H1 (cell line): ENCODE results near the gene BASP1. TPM values are rescaled to one million over a fixed set of nuclear protein-coding genes. Genes with fewer than 3 reads are reported as not detected.

Experiments used
- CTCF ChIA-PET: fragments of 300-600 bp; sonication (Branson Sonifier 250); formaldehyde crosslinking; loops from one replicate; lab custom pipeline; 2021; ENCODE audit not compliant: partially characterized antibody; lab: Charles Lee
- POLR2A ChIA-PET: fragments of 300-600 bp; sonication (Branson Sonifier 250); formaldehyde crosslinking; loops from one replicate; lab custom pipeline; 2021; ENCODE audit warnings: inconsistent platforms; ENCODE audit not compliant: partially characterized antibody; lab: Charles Lee
- DNase-seq, 2 experiments: peaks; one replicate each; pipeline versions ENCODE4 v3.0.0 to v3.0.0-alpha.2; 2010 to 2022; ENCODE audit warnings: low spot score in 2 of 2, low read depth in 1 of 2, mixed read lengths in 1 of 2
- FAIRE-seq: peaks from 2 replicates; lab custom pipeline; 2011; peaks lifted over from hg19 to GRCh38; lab: Jason Lieb, UNC
- H2AFZ ChIP-seq: 2 replicates; pipeline ENCODE4 v1.8.1; 2012; ENCODE audit warnings: low read length, inconsistent platforms
- H2AK5ac ChIP-seq: 2 replicates; pipeline ENCODE4 v1.6.1; 2013; ENCODE audit warnings: low read depth, low read length
- H2BK120ac ChIP-seq: replicated peaks from 2 replicates; pipeline ENCODE3; 2013; ENCODE audit warnings: low read depth, low read length, inconsistent platforms
- H2BK12ac ChIP-seq: 2 replicates; pipeline ENCODE4 v1.6.1; 2013; ENCODE audit warnings: low read depth, low read length
- H2BK15ac ChIP-seq: 2 replicates; pipeline ENCODE4 v1.6.1; 2013; ENCODE audit warnings: low read length
- H2BK20ac ChIP-seq: 2 replicates; pipeline ENCODE4 v1.6.1; 2013; ENCODE audit warnings: low read length
- H2BK5ac ChIP-seq: 2 replicates; pipeline ENCODE4 v1.6.1; 2013; ENCODE audit warnings: low read depth, low read length
- H3K14ac ChIP-seq: 2 replicates; pipeline ENCODE4 v1.6.1; 2013; ENCODE audit warnings: inconsistent platforms; ENCODE audit not compliant: insufficient read length
- H3K18ac ChIP-seq: 2 replicates; pipeline ENCODE4 v1.6.1; 2013; ENCODE audit warnings: low read length; ENCODE audit errors: extremely low read depth
- H3K23ac ChIP-seq: 2 replicates; pipeline ENCODE4 v1.6.1; 2013; ENCODE audit warnings: inconsistent platforms; ENCODE audit not compliant: insufficient read length
- H3K23me2 ChIP-seq: 2 replicates; pipeline ENCODE4 v1.6.1; 2013; ENCODE audit warnings: low read depth, low read length
- H3K27ac ChIP-seq: 2 replicates; pipeline ENCODE4 v1.6.1; 2011; ENCODE audit warnings: low read depth, low read length, inconsistent platforms
- H3K27me3 ChIP-seq, 4 experiments: replicated peaks in 1 of 4; 1 replicate in 1 of 4; 2 replicates in 3 of 4; pipeline versions ENCODE4 v1.6.1 to v1.8.1; 2011 to 2013; ENCODE audit warnings: low read length in 3 of 4, mild to moderate bottlenecking in 3 of 4, inconsistent platforms in 2 of 4, mixed read lengths in 2 of 4, moderate library complexity in 1 of 4; ENCODE audit not compliant: control insufficient read depth in 3 of 4, insufficient read depth in 3 of 4; ENCODE audit errors: extremely low read depth in 1 of 4
- H3K36me3 ChIP-seq, 4 experiments: 2 replicates each; pipeline versions ENCODE4 v1.6.1 to v1.8.1; 2011 to 2013; ENCODE audit warnings: mild to moderate bottlenecking in 4 of 4, low read length in 3 of 4, moderate library complexity in 2 of 4, control low read depth in 1 of 4, inconsistent platforms in 1 of 4; ENCODE audit not compliant: insufficient read depth in 4 of 4, control insufficient read depth in 2 of 4
- H3K4ac ChIP-seq: replicated peaks from 2 replicates; pipeline ENCODE3; 2013; ENCODE audit warnings: low read length, low read depth, mixed read lengths, inconsistent platforms; ENCODE audit not compliant: insufficient read length
- H3K4me1 ChIP-seq, 4 experiments: replicated peaks in 1 of 4; 1 replicate in 1 of 4; 2 replicates in 3 of 4; pipeline versions ENCODE4 v1.6.1 to v1.8.1; 2011 to 2013; ENCODE audit warnings: low read length in 3 of 4, inconsistent platforms in 2 of 4, mixed read lengths in 1 of 4; ENCODE audit not compliant: insufficient read depth in 4 of 4, control insufficient read depth in 3 of 4
- H3K4me2 ChIP-seq, 2 experiments: 2 replicates each; pipeline versions ENCODE4 v1.6.1 to v1.8.1; 2011 to 2013; ENCODE audit warnings: low read depth in 2 of 2, low read length in 2 of 2, control low read depth in 1 of 2, inconsistent platforms in 1 of 2, mild to moderate bottlenecking in 1 of 2; ENCODE audit not compliant: insufficient read depth in 1 of 2
- H3K4me3 ChIP-seq, 4 experiments: fragments of 200-600, 300-600 bp in 1 of 4; sonication (generic), shearing (Covaris generic), sonication (Bioruptor Twin) in 1 of 4; 2 replicates each; pipeline versions ENCODE4 v1.5.1 to v1.8.1; 2011 to 2016; ENCODE audit warnings: low read length in 4 of 4, low read depth in 3 of 4, control low read depth in 2 of 4, inconsistent platforms in 2 of 4, mild to moderate bottlenecking in 2 of 4, mixed read lengths in 1 of 4, moderate library complexity in 1 of 4; ENCODE audit not compliant: insufficient read depth in 2 of 4; ENCODE audit errors: extremely low read depth in 1 of 4
- H3K56ac ChIP-seq: replicated peaks from 2 replicates; pipeline ENCODE3; 2013; ENCODE audit warnings: low read depth, mild to moderate bottlenecking, mixed read lengths, low read length, inconsistent platforms; ENCODE audit not compliant: insufficient read length
- H3K79me1 ChIP-seq: 2 replicates; pipeline ENCODE4 v1.6.1; 2013; ENCODE audit warnings: low read depth, low read length, control low read depth
- H3K79me2 ChIP-seq, 2 experiments: 2 replicates each; pipeline versions ENCODE4 v1.6.1 to v1.8.1; 2012 to 2013; ENCODE audit warnings: low read length in 2 of 2, mild to moderate bottlenecking in 2 of 2, inconsistent platforms in 1 of 2; ENCODE audit not compliant: insufficient read depth in 2 of 2, control insufficient read depth in 1 of 2
- H3K9ac ChIP-seq, 4 experiments: replicated peaks in 1 of 4; 1 replicate in 1 of 4; 2 replicates in 3 of 4; pipeline versions ENCODE4 v1.6.1 to v1.8.1; 2011 to 2013; ENCODE audit warnings: low read depth in 3 of 4, low read length in 3 of 4, control low read depth in 2 of 4, mild to moderate bottlenecking in 2 of 4, moderate library complexity in 2 of 4, inconsistent platforms in 1 of 4; ENCODE audit errors: extremely low read depth in 1 of 4
- H3K9me3 ChIP-seq, 2 experiments: 2 replicates each; pipeline versions ENCODE4 v1.6.1 to v1.8.1; 2012 to 2013; ENCODE audit warnings: mild to moderate bottlenecking in 2 of 2, moderate library complexity in 2 of 2, control low read depth in 1 of 2, inconsistent platforms in 1 of 2, low read depth in 1 of 2, low read length in 1 of 2, mixed read lengths in 1 of 2; ENCODE audit not compliant: insufficient read depth in 2 of 2
- H4K20me1 ChIP-seq, 2 experiments: replicated peaks in 1 of 2; 2 replicates each; pipeline versions ENCODE3 to v1.8.1; 2011 to 2013; ENCODE audit warnings: inconsistent platforms in 2 of 2, low read length in 2 of 2, mild to moderate bottlenecking in 1 of 2; ENCODE audit not compliant: insufficient read depth in 2 of 2, control insufficient read depth in 1 of 2
- H4K5ac ChIP-seq: 2 replicates; pipeline ENCODE4 v1.6.1; 2013; ENCODE audit warnings: low read length, low read depth, mixed read lengths, inconsistent platforms; ENCODE audit not compliant: insufficient read length
- H4K8ac ChIP-seq: 2 replicates; pipeline ENCODE4 v1.8.0; 2013; ENCODE audit warnings: mild to moderate bottlenecking, moderate library complexity, low read length, inconsistent platforms; ENCODE audit not compliant: insufficient read depth; ENCODE audit errors: extremely low read depth
- H4K91ac ChIP-seq: replicated peaks from 2 replicates; pipeline ENCODE3; 2013; ENCODE audit warnings: low read length, mixed read lengths, inconsistent platforms; ENCODE audit not compliant: insufficient read length
- BACH1 ChIP-seq: IDR thresholded peaks from 2 replicates; pipeline ENCODE4 v1.6.1; 2012; ENCODE audit warnings: low read length, improper control_type of control experiment
- BRCA1 ChIP-seq: IDR thresholded peaks from 2 replicates; pipeline ENCODE4 v1.6.1; 2012; ENCODE audit warnings: low read depth, low read length, improper control_type of control experiment
- EGR1 ChIP-seq: IDR thresholded peaks from 2 replicates; pipeline ENCODE4 v1.6.1; 2011; ENCODE audit warnings: low read depth, low read length, borderline replicate concordance
- EZH2 ChIP-seq: fragments of 200-600 bp; sonication (generic); IDR thresholded peaks from 2 replicates; pipeline ENCODE4 v1.7.1; 2012; ENCODE audit warnings: low read depth, mild to moderate bottlenecking, moderate library complexity, low read length, inconsistent platforms; ENCODE audit not compliant: severe bottlenecking
- HDAC6 ChIP-seq: IDR thresholded peaks from one replicate; pipeline ENCODE4 v1.7.1; 2012; ENCODE audit warnings: low read depth, mild to moderate bottlenecking, inconsistent platforms, low read length, moderate library complexity
- KDM4A ChIP-seq: IDR thresholded peaks from one replicate; pipeline ENCODE4 v1.7.1; 2012; ENCODE audit warnings: low read depth, mild to moderate bottlenecking, moderate library complexity, low read length, inconsistent platforms; ENCODE audit not compliant: severe bottlenecking
- MAX ChIP-seq: IDR thresholded peaks from 2 replicates; pipeline ENCODE4 v1.6.1; 2012; ENCODE audit warnings: inconsistent platforms
- PHF8 ChIP-seq: fragments of 200-600 bp; sonication (generic); conservative IDR thresholded peaks from 2 replicates; pipeline ENCODE4 v1.7.1; 2012; ENCODE audit warnings: low read depth, mild to moderate bottlenecking, inconsistent platforms, low read length, moderate library complexity
- POU5F1 ChIP-seq: IDR thresholded peaks from 2 replicates; pipeline ENCODE4 v1.6.1; 2011; ENCODE audit warnings: low read depth, mild to moderate bottlenecking, low read length, moderate library complexity
- SIX5 ChIP-seq: IDR thresholded peaks from 2 replicates; pipeline ENCODE4 v1.6.1; 2011; ENCODE audit warnings: mild to moderate bottlenecking, low read depth, low read length
- SP2 ChIP-seq: IDR thresholded peaks from 2 replicates; pipeline ENCODE4 v1.6.1; 2012; ENCODE audit warnings: mild to moderate bottlenecking, low read length, inconsistent platforms
- TAF7 ChIP-seq: optimal IDR thresholded peaks from 2 replicates; pipeline ENCODE3; 2011; ENCODE audit warnings: low read depth, mild to moderate bottlenecking, inconsistent platforms, low read length, moderate library complexity, borderline replicate concordance
- TCF12 ChIP-seq: IDR thresholded peaks from 2 replicates; pipeline ENCODE4 v1.6.1; 2011; ENCODE audit warnings: low read depth, mild to moderate bottlenecking, low read length
- WGBS, 2 experiments: shearing (Covaris generic) in 1 of 2; methylation state at CpG; one replicate each; pipeline versions ENCODE4 v1.1.6 to v1.1.7; 2013 to 2015; ENCODE audit warnings: low lambda C conversion rate in 2 of 2, mixed read lengths in 2 of 2, inconsistent platforms in 1 of 2, low coverage in 1 of 2, missing lambda C conversion rate in 1 of 2; ENCODE audit not compliant: insufficient replicate concordance in 2 of 2, insufficient coverage in 1 of 2, insufficient read length in 1 of 2; ENCODE audit errors: extremely low coverage in 1 of 2, missing lambda C conversion rate in 1 of 2; 5-methylcytosine and 5-hydroxymethylcytosine counted together
- polyA plus RNA-seq, 7 experiments: library from polyadenylated mRNA; depleted of rRNA in 3 of 7; stranded (reverse) in 5 of 7; unstranded in 2 of 7; fragments of >200 nt in 5 of 7; fragments of 200-250 nt in 2 of 7; gene quantifications; 1 replicate in 5 of 7; 2 replicates in 1 of 7; 4 replicates in 1 of 7; pipeline versions ENCODE4 v1.2.1 to v1.2.3, GENCODE V29; 2011 to 2013; ENCODE audit warnings: missing spikeins in 2 of 7, mixed read lengths in 2 of 7
- total RNA-seq: library from RNA; stranded (reverse); fragmentation: NEBNext Ultra II Directional; extraction: Animal tissue kit (Norgen Biotek cat#: 25700); gene quantifications from 2 replicates; pipeline ENCODE4 v1.2.1, GENCODE V29; 2021

Gene BASP1
- total and polyA plus RNA-seq, 2 of the 8 experiments (the other 6 are each of a cell fraction or from before 2014, with no cell fraction given): 95.2 to 104 TPM

GRCh38 chr5:17189381-17190036, 27.9 kb upstream of the BASP1 start:
- Histone ChIP-seq H3K23me2 (no peaks in the 10 kb centered on the region), H4K91ac (no peak overlapping the region), H3K18ac (no peak overlapping the region), H4K8ac (no peak overlapping the region), H4K20me1 (no peaks in the 10 kb centered on the region), H2BK15ac (no peak overlapping the region), H3K9me3 (no peaks in the 10 kb centered on the region), H2BK5ac (0 out of 2 replicates have a peak overlapping the region, but pooled peaks have one; percentile 21), H3K4me1 (peaks cover 0 to 8% (median 2%) of the 10 kb centered on the region in 4 experiments; a peak in 4 of 7 replicates), H3K4me3 (no peak overlapping the region), H2BK20ac (no peak overlapping the region), H2AFZ (0 out of 2 replicates have a peak overlapping the region, but pooled peaks have one; percentile 30), H3K14ac (no peak overlapping the region), H2BK120ac (no peak overlapping the region), H3K4me2 (no peak overlapping the region), H3K27ac (no peak overlapping the region), H3K4ac (no peak overlapping the region), H3K36me3 (no peaks in the 10 kb centered on the region), H3K79me2 (no peaks in the 10 kb centered on the region), H3K9ac (no peak overlapping the region), H3K27me3 (no peaks in the 10 kb centered on the region), H3K56ac (no peak overlapping the region), H2BK12ac (peak overlapping the region; percentile 32; the same call in 1 of the 2 replicates), H3K79me1 (no peaks in the 10 kb centered on the region), H4K5ac (no peak overlapping the region), H3K23ac (no peak overlapping the region), H2AK5ac (no peak overlapping the region; the same call in 1 of the 2 replicates)
- WGBS, 2 experiments: 33% methylated on average over 13 of the region's 13 CpGs; no CpG with 5 or more reads in 1 of the 2 experiments
- FAIRE-seq (no peak), DNase-seq (peak; percentile 66 to 93)
- POLR2A ChIA-PET: interaction anchor here (0.9 kb wide), 1 partner anchor 185 kb away, joined by 3 read pairs; no protein-coding TSS in a partner anchor
- CTCF ChIA-PET: interaction anchor here (0.6 to 4.9 kb wide), 100 partner anchors 9 to 706 kb away, joined by 3 to 60 read pairs (median 4); partner anchors contain the start of gene MYO10
- no peak for TF ChIP-seq SP2
- TF ChIP-seq POU5F1: no peak
- TF ChIP-seq SIX5: no peak
- no peak for TF ChIP-seq PHF8
- no peak for TF ChIP-seq TCF12
- TF ChIP-seq HDAC6: no peak
- no peak for TF ChIP-seq KDM4A
- TF ChIP-seq BACH1: no peak
- no peak for TF ChIP-seq EGR1
- TF ChIP-seq TAF7: peak; percentile 63
- no peak for TF ChIP-seq BRCA1
- no peak for TF ChIP-seq EZH2
- TF ChIP-seq MAX: no peak; the same call in 1 of the 2 replicates
